Endothelial cell of umbilical vein (primary cell): ENCODE results near the gene CUEDC2. TPM values are rescaled to one million over a fixed set of nuclear protein-coding genes. Genes with fewer than 3 reads are reported as not detected.

Experiments
- BruUV-seq: library from RNA; stranded (reverse); fragments of 400-500 nt; replicated peaks from 2 replicates; lab custom pipeline; 2021; lab: Mats Ljungman, UMichigan
- CTCF ChIA-PET: fragments of 300-600, 350-600 bp; sonication (Branson Sonifier 250); formaldehyde crosslinking; loops from one replicate; lab custom pipeline; 2021; ENCODE audit warnings: antibody characterized with exemption, inconsistent platforms; lab: Charles Lee
- POLR2A ChIA-PET: fragments of 300-600, 350-600 bp; sonication (Branson Sonifier 250); formaldehyde crosslinking; loops from one replicate; lab custom pipeline; 2021; ENCODE audit warnings: antibody characterized with exemption, inconsistent platforms; lab: Charles Lee
- DNase-seq: peaks from one replicate; pipeline ENCODE4 v3.0.0-alpha.2; 2011; ENCODE audit warnings: low read depth, low spot score
- FAIRE-seq: peaks from 2 replicates; lab custom pipeline; 2011; peaks lifted over from hg19 to GRCh38; lab: Jason Lieb, UNC
- H2AFZ ChIP-seq: 2 replicates; pipeline ENCODE4 v1.6.0; 2012; ENCODE audit warnings: low read depth, low read length, control low read depth, inconsistent platforms
- H3K27ac ChIP-seq: 2 replicates; pipeline ENCODE4 v1.5.1; 2011; ENCODE audit warnings: low read depth, mild to moderate bottlenecking, control low read depth, low read length, moderate library complexity; ENCODE audit not compliant: insufficient read depth
- H3K27me3 ChIP-seq, 2 experiments: 2 replicates each; pipeline versions ENCODE4 v1.6.0 to v1.6.1; 2011; ENCODE audit warnings: low read length in 2 of 2, mixed read lengths in 1 of 2; ENCODE audit not compliant: control insufficient read depth in 2 of 2, insufficient read depth in 2 of 2
- H3K36me3 ChIP-seq, 2 experiments: 2 replicates in 1 of 2; 3 replicates in 1 of 2; pipeline ENCODE4 v1.5.1; 2011; ENCODE audit warnings: low read length in 2 of 2, mild to moderate bottlenecking in 1 of 2, moderate library complexity in 1 of 2; ENCODE audit not compliant: control insufficient read depth in 2 of 2, insufficient read depth in 2 of 2; ENCODE audit errors: extremely low read depth in 1 of 2
- H3K4me1 ChIP-seq: 3 replicates; pipeline ENCODE4 v1.5.1; 2011; ENCODE audit warnings: mild to moderate bottlenecking, low read length; ENCODE audit not compliant: control insufficient read depth, insufficient read depth; ENCODE audit errors: extremely low read depth
- H3K4me2 ChIP-seq: 2 replicates; pipeline ENCODE4 v1.6.1; 2011; ENCODE audit warnings: low read length, control low read depth, mixed read lengths; ENCODE audit not compliant: insufficient read depth
- H3K4me3 ChIP-seq, 3 experiments: fragments of 200-600 bp in 1 of 3; sonication (generic), shearing (Covaris generic) in 1 of 3; replicated peaks in 1 of 3; 2 replicates each; pipeline ENCODE4 v1.5.1; 2011 to 2016; ENCODE audit warnings: control low read depth in 3 of 3, low read length in 3 of 3, mild to moderate bottlenecking in 2 of 3, inconsistent platforms in 1 of 3, low read depth in 1 of 3, moderate library complexity in 1 of 3; ENCODE audit not compliant: insufficient read depth in 1 of 3
- H3K79me2 ChIP-seq: 2 replicates; pipeline ENCODE4 v1.6.0; 2012; ENCODE audit warnings: low read length, inconsistent platforms; ENCODE audit not compliant: control insufficient read depth, insufficient read depth
- H3K9ac ChIP-seq: replicated peaks from 2 replicates; pipeline ENCODE3; 2011; ENCODE audit warnings: low read length, control low read depth; ENCODE audit not compliant: insufficient read depth; ENCODE audit errors: extremely low read depth
- H3K9me1 ChIP-seq: replicated peaks from 3 replicates; pipeline ENCODE4 v1.6.0; 2011; ENCODE audit warnings: mild to moderate bottlenecking, low read length; ENCODE audit not compliant: control insufficient read depth, insufficient read depth; ENCODE audit errors: extremely low read depth
- H3K9me3 ChIP-seq: replicated peaks from 2 replicates; pipeline ENCODE4 v1.5.1; 2012; ENCODE audit warnings: low read length, inconsistent platforms; ENCODE audit not compliant: control insufficient read depth, insufficient read depth
- H4K20me1 ChIP-seq: replicated peaks from 2 replicates; pipeline ENCODE3; 2011; ENCODE audit warnings: mild to moderate bottlenecking, low read length; ENCODE audit not compliant: control insufficient read depth, insufficient read depth; ENCODE audit errors: extremely low read depth
- CTCF ChIP-seq, 2 donors: IDR thresholded peaks; 1 replicate in 1 of 2; 2 replicates in 1 of 2; pipeline ENCODE4 v1.5.1; 2011; ENCODE audit warnings: low read length in 2 of 2, mild to moderate bottlenecking in 2 of 2, moderate library complexity in 2 of 2, control low read depth in 1 of 2, inconsistent platforms in 1 of 2, low read depth in 1 of 2; ENCODE audit not compliant: insufficient read depth in 1 of 2; ENCODE audit errors: extremely low read depth in 1 of 2
- EZH2 ChIP-seq: IDR thresholded peaks from 2 replicates; pipeline ENCODE4 v1.6.1; 2012; ENCODE audit warnings: borderline replicate concordance, low read depth, mild to moderate bottlenecking, moderate library complexity, low read length, inconsistent platforms; ENCODE audit not compliant: severe bottlenecking
- FOS ChIP-seq: IDR thresholded peaks from 2 replicates; pipeline ENCODE4 v1.6.1; 2011; ENCODE audit warnings: mild to moderate bottlenecking, low read length, moderate library complexity, borderline replicate concordance; ENCODE audit not compliant: insufficient read depth
- GATA2 ChIP-seq: IDR thresholded peaks from 2 replicates; pipeline ENCODE4 v1.7.0; 2011; ENCODE audit warnings: low read depth, mild to moderate bottlenecking, moderate library complexity, mixed read lengths, low read length; ENCODE audit not compliant: insufficient read length, insufficient read depth
- JUN ChIP-seq: IDR thresholded peaks from 2 replicates; pipeline ENCODE4 v1.6.1; 2011; ENCODE audit warnings: borderline replicate concordance, low read depth; ENCODE audit not compliant: insufficient read length, insufficient read depth
- MAX ChIP-seq: IDR thresholded peaks from 2 replicates; pipeline ENCODE4 v1.6.1; 2011; ENCODE audit not compliant: insufficient read depth, insufficient read length
- MYC ChIP-seq: IDR thresholded peaks from one replicate; pipeline ENCODE4 v1.6.1; 2011; ENCODE audit warnings: mild to moderate bottlenecking, low read depth, low read length
- POLR2A ChIP-seq: IDR thresholded peaks from 2 replicates; pipeline ENCODE4 v1.6.1; 2012; ENCODE audit warnings: low read depth, mild to moderate bottlenecking, control low read depth, low read length
- POLR2AphosphoS5 ChIP-seq: IDR thresholded peaks from 2 replicates; pipeline ENCODE4 v1.6.1; 2012; ENCODE audit warnings: low read depth, mild to moderate bottlenecking, control low read depth, low read length, moderate library complexity; ENCODE audit not compliant: insufficient read depth
- dilution Hi-C: fragments of 300-500 bp; cut with MboI; formaldehyde crosslinking; loops from one replicate; pipeline ENCODE4 v1.15.0; 2019; ENCODE audit warnings: low sequenced_read_pairs; ENCODE audit not compliant: extremely low pct_ligation_motif_present
- intact Hi-C: fragments of 100-400 bp; cut with micrococcal nuclease; formaldehyde crosslinking; loops from one replicate; pipeline ENCODE4 v1.10.0; 2022
- polyA plus RNA-seq, 4 experiments: library from polyadenylated mRNA; depleted of rRNA in 3 of 4; stranded (reverse) in 3 of 4; unstranded in 1 of 4; fragments of >200 nt; gene quantifications; 2 replicates each; pipeline versions ENCODE4 v1.2.1 to v1.2.3, GENCODE V29; 2011 to 2012; ENCODE audit warnings: missing spikeins in 1 of 4
- total RNA-seq: library from RNA; stranded (reverse); gene quantifications from 2 replicates; pipeline ENCODE4 v1.2.3, GENCODE V29; 2021

The CUEDC2 gene
- total and polyA plus RNA-seq, 2 donors (not counting 3 experiments of a cell fraction or from before 2014, with no cell fraction given) = 61.5 to 96.7 TPM

- no TSS peak for BruUV-seq
- no peak for TF ChIP-seq CTCF (IDR thresholded peaks at IDR 0.05; ENCODE audit: extremely low read depth in 1 of 2, insufficient read depth in 1 of 2, low read depth in 1 of 2, low read length in 2 of 2)
- no peak for TF ChIP-seq FOS
- no peak for TF ChIP-seq EZH2
- TF ChIP-seq POLR2A = peak; percentile 27
- peak; percentile 66 for TF ChIP-seq POLR2AphosphoS5
- no peak for TF ChIP-seq JUN
- TF ChIP-seq MAX = no peak
- no peak for TF ChIP-seq MYC
- TF ChIP-seq GATA2 = no peak
- H3K27me3 ChIP-seq = peaks cover 3 to 7% of the 10 kb centered on the region in 2 experiments
- dilution Hi-C loops = no loop called here
- intact Hi-C loops = loop anchor here (1.0 to 5.0 kb wide), 4 partner anchors 29 to 226 kb away; partner anchors contain the start of genes ACTR1A and SUFU
- H3K9ac ChIP-seq = peak within 1 kb of the TSS; percentile 19
- CTCF ChIA-PET = interaction anchor here (0.6 to 6.5 kb wide), 15 partner anchors 9 to 251 kb away, joined by 3 to 74 read pairs (median 21); partner anchors contain the start of genes C10orf95, CUEDC2 and NFKB2
- H4K20me1 ChIP-seq = no peaks in the 10 kb centered on the region
- POLR2A ChIA-PET = interaction anchor here (0.5 to 1.8 kb wide), 2 partner anchors 12 to 238 kb away, joined by 6 to 11 read pairs; partner anchors contain the start of gene CUEDC2
- no peaks in the 10 kb centered on the region for H3K79me2 ChIP-seq
- no peaks in the 10 kb centered on the region for H3K9me1 ChIP-seq
- no peak within 1 kb of the TSS for H3K27ac ChIP-seq
- peaks cover 0 to 9% of the 10 kb centered on the region in 2 experiments for H3K36me3 ChIP-seq
- DNase-seq (peak; percentile 96), FAIRE-seq (peak; percentile 95)
- H3K4me2 ChIP-seq = peak within 1 kb of the TSS; percentile 67
- H2AFZ ChIP-seq = peak within 1 kb of the TSS; percentile 78
- no peaks in the 10 kb centered on the region for H3K9me3 ChIP-seq
- peaks cover 20% of the 10 kb centered on the region for H3K4me1 ChIP-seq
- H3K4me3 ChIP-seq = peak within 1 kb of the TSS; percentile 64 to 73 (median 70)
These were observed 11.5 kb downstream of the CUEDC2 start, which contains the start of gene FBXL15 for GRCh38 chr10:102420714-102421506. Gene FBXL15, plus strand, starts transcription at chr10:102420836. Its CDS starts 294 bp downstream, at chr10:102421130.
